Activated T-helper 1 cell treated with Interleukin-2 at 50 U/mL for 16 hours (primary cell): ENCODE data around the gene STAM.
"Not testable (repeated sequence)": the region's sequence is repeated elsewhere in the genome, so short reads cannot be mapped to it uniquely, and the experiment has no call there.

Experiments
- DNase-seq: peaks from one replicate; pipeline ENCODE4 v3.0.0-alpha.2; 2020; ENCODE audit warnings: low read depth

The STAM gene

DNA sequence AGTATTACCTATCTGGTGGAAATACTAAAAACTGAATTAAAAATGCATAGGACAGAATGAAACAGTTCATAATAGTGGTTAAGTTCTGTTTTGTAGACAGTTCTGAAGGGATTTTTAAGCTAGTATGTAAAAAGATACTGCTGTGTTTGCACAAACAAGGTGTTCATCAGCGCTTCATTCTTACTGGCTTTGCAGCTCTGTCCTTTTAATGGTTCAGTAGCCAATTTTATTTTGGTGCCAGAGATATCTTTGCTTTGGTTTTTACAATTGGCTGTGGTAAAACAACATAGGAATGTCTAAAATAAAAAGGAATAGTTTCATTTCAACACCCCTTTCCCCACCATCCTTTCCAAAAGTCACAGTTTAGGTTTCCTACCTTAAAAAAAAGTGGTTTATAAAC is 33.0 kb downstream of the STAM start:
- DNase-seq, result no peak

DNA sequence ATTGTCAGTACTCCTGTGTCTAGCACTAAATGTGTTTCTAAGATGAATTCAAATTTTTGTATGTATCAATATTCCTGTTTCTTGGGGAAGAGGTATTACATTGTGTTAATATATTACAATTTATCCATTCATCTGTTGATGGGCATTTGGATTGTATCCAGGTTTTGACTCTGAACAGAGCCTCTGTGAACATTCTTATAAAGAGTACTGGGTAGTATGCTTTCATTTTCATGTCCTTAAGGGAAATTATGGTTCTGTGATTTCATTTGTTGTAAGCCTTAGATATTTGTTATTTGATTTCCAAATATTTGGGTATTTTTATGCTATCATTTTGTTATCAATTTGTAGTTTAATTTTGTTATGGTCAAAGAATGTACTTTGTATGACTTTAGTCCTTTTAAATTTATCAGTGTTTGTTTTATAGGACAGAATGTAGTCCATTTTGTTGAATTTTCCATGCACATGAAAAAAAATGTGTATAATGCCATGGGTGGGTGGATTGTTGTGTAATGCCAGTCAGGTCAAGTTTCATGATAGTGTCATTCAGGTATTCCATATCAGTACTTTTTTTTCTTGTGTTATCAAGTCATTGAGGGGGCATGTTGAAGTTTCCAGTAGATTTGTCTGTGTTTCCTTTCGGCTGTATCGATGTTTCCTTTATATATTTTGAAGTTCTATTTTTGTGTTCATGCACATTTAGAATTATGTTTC is 38.4 kb downstream of the STAM start:
- DNase-seq, result no peak

DNA sequence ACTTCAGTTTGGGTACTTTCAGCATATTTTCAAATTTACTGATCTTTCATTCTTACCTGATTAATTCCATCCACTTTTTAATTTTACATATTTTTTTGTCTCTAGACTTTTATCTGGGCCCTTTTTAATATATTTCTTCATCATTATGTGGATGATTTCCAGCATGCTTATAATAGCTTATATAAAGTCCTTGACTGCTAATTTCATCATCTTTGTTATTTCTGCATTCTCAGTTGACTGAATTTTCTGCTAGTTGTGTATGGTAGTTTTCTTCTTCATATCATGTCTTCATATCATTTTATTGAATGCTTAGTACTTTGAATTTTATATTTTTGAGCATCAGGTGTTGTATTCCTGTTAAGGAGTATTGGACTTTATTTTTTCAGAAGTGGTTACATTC is 39.6 kb downstream of the STAM start:
- no peak for DNase-seq

DNA sequence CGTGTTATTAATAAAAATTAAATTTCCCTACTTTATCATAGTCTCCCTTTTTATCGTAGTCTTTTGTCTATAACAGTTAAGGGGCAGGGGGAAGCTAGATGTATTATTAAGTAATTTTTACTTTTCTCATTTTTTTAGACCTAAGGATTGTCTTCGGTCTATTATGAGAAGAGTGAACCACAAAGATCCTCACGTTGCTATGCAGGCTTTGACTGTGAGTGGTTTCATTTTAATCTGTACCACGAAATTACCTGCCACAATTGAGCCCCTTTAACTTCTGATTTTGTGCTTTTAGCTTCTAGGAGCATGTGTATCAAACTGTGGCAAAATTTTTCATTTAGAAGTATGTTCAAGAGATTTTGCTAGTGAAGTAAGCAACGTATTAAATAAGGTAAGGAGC is 40.6 kb downstream of the STAM start:
- no peak for DNase-seq

DNA sequence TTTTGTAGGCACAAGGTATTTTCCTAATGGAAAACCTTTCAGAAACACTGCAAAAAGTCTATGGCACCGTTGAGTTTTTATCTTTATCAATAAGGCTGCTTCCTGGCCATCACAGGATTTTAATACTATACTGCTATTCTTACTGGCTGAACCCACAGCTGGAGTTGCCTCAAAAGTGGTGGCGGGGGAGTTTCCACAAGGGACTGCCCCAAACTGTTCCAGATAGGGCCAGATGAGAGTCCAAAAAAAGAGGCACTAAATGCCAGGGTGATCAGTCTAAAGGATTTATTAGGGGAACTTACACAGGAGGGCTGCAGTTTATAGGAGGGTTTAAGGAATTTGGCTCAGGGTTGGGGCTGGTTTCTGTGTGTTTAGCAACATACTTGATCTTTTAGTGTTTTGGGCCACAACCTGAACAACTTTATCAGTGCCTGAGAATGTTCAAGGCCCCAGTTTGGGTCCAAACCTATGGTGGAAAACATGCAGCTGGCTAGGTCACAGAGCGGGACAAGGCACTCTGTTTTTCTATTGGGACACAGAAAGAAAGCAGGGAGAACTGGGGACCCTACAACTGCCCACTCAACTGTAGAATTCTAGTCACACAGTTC is 41.4 kb downstream of the STAM start:
- DNase-seq, result no peak

DNA sequence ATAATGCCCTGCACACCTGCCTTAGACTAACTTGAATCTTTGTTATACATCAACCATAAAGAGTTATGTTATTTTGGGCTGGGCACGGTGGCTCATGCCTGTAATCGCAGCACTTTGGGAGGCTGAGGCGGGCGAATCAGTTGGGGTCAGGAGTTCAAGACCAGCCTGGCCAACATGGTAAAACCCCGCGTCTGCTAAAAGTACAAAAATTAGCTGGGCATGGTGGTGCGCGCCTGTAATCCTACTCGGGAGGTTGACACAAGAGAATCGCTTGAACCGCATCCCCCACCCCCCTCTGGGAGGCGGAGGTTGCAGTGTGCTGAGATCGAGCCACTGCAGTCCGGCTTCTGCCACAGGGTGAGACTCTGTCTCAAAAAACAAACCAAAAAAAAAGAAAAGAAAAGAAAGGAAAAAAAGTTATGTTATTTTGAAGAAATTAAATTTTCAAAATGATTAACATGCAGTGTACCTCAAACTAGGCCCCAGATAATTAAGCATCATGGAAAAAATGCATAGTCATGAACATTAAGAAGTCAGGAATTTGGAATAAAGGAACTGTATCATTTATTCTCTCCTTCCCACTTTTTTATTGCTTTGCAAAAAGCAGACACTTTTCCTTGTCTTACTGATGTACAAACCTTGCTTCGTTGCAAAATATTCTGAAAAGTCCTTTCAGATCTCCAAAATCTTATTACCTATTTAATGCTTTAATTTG is 43.3 kb downstream of the STAM start:
- DNase-seq, result no peak

DNA sequence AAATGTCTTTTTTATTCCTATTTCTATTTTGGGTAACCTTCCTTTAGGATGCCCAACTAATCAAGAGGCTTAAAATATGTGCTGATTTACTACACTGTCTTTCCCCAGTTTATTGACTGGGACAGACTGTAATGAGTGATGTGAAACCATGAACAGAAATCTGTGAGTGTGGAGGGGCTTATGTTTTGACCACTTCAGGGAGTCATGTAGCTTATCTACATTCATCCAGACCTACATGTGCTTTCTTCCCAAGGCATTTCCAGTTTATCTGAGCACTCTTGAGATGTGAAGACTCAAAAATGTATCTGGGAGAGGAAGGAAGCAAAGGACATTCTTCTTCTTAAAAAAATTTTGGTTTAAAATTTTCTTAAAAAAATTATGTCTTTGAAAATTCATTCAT is 45.2 kb downstream of the STAM start:
- DNase-seq, result no peak

DNA sequence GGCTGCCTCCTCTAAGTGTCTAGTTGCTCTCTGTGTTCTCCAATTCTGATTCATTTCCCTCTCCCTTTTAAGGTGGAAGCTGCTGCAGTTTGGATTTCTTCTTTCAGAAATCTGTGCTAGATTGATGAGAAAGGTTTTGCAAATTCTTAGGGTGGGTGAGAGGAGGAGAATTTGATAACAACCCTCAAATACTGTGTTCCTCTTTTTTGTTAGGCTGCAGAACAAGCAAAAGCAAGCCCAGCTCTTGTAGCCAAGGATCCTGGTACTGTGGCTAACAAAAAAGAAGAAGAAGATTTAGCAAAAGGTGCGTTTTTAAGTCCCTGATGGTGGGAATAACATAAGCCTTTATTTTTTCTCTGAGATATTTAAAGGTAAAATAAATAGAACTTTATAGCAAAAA is 49.1 kb downstream of the STAM start:
- no peak for DNase-seq

DNA sequence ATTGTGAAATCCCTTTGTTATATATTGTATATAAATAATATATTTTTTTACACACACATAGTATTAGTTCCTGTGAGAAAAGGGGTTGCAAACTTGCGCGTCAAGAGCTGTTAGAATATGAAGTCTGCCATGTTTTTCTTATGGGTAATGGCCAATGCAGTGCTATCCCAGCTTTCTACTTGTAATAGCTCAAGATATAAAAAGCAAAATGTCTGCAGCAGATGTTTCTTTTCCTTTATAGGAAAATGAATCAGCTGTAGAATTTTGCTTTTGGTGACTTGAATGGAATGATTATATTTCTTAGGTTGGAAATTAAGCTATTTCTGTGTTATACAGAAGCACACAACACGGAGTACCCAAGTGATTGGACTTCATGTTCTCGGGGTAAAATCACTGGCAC is 54.7 kb downstream of the STAM start:
- DNase-seq, result no peak

DNA sequence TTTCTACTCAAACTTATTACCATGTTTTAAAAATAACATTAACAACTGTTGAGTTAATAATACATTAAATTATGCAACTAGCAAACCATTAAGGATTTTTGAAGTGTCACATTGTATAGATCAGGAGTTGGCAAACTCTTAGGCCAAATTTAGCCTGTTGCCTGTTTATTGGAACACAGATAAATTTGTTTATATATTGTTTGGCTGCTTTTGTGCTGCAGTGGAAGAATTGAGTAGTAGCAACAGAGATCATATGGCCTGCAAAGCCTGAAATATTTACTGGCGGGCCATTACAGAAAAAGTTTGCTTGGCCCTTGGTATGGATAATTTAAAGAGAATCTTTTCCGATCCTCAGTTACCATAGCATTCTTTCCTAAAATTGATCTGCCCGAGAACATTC is 57.4 kb downstream of the STAM start:
- DNase-seq, result no peak

DNA sequence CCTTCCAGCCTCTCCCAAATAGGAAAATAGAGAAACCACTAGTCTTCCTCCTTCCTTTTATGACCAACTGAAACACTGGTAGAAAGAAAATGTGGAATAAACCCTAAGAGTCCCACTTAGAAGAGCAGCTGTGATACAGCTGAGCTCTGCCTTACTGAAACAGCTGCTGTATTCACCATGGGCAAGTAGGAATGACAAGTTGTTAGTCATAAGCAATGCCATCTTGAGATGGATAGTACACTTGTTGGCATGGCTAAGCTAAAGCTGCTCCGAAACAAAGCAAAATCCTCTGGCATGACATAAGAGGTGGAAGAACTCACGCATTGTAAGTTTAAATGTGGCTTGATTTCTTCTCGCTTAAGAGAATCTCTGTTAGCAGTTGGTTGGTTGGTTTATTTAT is 59.8 kb downstream of the STAM start:
- DNase-seq, result no peak

DNA sequence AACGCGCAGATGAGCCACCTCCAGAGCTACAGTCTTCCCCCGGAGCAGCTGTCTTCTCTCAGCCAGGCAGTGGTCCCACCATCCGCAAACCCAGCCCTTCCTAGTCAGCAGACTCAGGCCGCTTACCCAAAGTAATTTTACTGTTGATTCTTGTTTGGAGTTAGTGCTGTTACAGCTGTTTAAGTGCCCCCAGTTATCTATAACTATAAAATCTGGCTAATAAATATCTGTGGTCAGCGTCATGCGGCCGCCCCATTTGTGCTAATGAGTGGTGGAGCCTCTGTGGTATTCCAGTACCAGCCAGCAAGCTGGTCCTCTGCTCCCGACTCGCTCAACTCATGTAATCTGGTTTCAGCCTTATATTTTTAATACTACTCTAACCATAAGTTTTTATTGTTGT is 64.9 kb downstream of the STAM start:
- DNase-seq, result no peak

DNA sequence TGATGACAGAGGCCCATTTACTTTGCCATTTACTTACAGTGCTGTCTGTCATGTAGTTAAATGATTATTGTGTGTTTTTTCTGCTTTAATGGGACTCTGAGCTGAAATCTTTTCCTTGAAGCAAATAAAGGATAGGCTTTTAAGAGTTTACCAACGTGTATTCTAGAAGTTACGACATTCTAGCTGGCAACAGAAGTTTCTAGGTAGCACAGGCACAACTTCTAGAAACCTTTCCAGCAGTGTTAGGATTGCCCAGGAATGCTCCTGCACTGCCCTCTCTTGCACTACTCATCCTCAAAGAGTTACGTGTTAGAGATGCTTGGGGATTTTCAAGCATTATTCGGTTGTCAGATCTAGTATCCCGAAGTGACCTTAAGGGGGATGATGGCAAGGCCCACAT is 65.5 kb downstream of the STAM start:
- no peak for DNase-seq

DNA sequence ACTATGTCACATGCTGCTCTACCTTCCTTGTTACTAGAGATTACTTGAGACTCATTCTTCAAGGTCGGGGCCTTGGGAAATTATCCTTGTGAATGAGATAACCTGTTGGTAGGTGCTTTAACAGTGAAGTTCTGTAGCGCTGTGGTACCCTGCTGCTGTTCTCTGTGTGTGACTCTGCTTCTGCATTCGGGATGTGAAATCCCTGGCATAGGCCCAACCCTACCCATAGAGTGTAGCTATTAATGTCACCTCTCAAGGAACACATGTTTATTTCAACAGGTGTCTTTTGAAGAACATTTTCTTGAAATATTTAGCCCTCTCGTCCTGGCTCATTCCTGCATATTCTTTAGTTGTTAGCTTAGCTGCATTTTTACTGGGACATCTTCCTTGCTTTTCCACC is 66.2 kb downstream of the STAM start:
- DNase-seq, result no peak

DNA sequence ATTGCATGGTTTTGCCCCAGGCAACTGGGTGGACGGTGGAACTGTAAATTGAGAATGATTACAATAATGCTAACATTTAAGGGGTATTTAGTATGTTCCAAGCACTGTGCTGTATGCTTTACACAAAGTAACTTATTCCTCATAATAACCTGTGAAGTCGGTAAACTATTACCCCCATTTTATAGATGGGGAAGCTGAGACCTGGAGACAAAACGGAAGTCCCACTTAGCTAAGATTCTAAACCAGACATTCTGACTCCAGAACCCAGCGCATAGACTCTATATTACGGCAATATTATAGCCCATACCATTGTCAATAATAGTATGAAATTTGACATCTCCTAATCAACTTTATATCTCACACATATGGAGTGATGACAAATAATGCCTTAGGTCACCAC is 68.1 kb downstream of the STAM start:
- no peak for DNase-seq

DNA sequence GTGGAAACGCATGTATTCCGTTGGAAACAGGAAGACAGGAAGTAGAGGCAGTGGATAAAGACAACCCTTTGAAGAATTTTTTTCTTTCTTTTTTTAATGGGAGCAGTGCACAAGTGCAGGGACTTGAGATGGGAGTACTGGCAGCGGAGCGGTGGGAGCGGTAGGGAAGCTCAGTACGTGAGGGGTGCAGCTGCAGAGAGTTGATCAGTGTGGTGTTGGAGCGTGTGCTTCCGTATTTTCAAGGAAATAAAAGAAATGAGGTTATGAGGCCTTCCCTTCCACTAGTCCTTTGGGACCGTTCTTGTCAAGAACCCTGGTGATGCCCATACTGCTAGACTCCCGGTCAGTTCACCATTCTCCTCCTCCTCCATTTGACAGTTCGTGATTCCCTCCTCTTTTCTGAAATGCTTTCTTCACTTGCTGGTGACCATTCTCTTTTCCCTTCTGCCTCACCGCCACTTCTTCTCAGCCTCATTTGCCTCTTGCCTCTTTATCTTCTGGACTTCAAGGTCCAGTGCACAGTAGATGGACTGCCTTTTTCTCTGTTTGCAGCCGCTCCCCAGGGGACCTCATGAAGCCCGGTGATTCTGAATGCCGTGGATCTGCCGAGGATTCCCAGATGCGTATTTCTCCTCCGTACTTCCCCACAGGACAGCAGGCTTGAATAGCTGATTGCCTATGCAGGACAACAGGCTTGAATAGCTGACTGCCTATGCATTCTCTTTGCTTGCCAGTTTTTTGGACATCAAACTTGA is 68.9 kb downstream of the STAM start:
- DNase-seq, result no peak

DNA sequence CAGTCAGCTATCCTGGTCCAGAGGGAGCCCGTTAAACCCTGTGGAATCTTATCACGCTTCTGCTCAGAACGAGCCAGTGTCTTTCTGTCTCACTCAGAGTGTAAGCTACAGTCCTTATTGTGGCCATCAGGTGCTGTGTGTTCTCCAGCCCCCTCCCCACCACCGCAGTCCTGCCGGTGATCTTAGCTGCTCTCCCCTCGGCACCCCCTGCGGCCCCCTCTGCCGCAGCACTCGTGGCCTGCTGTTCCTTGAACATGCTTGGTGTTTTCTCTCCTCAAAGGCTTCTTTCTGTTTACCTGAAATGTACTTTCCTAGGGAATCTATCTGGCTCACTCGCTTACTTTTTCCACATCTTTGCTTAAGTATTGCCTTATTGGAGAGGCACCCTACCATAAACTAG is 69.8 kb downstream of the STAM start:
- no peak for DNase-seq

DNA sequence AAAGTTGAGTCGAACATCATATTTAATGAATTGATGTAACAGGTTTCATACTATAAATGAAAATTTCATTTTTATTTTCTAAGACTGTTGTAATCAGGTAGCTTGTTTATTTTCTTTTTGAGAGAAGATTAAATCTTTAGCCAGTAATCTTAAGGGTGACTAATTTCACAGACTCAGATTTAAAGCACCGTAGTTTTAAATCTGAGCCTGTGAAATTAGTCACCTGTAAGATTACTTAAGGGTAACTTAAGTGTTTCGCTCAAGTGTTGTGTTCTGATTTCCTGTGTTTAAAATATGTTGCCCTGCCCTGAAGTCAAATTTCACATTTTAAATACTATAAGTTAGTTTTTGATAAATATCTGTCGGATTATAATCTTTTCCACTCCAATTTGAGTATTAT is 72.2 kb downstream of the STAM start:
- DNase-seq, result no peak

DNA sequence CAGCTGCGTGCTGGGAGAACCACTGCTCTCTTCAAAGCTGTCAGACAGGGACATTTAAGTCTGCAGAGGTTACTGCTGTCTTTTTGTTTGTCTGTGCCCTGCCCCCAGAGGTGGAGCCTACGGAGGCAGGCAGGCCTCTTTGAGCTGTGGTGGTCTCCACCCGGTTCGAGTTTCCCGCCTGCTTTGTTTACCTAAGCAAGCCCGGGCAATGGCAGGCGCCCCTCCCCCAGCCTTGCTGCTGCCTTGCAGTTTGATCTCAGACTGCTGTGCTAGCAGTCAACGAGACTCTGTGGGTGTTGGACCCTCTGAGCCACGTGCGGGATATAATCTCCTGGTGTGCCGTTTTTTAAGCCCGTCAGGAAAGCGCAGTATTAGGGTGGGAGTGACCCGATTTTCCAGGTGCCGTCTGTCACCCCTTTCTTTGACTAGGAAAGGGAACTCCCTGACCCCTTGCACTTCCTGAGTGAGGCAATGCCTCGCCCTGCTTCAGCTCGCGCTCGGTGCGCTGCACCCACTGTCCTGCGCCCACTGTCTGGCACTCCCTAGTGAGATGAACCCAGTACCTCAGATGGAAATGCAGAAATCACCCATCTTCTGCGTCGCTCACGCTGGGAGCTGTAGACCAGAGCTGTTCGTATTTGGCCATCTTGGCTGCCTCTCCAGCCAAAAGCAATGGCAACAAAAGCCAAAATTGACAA is 78.5 kb downstream of the STAM start:
- DNase-seq, result not testable (repeated sequence)

DNA sequence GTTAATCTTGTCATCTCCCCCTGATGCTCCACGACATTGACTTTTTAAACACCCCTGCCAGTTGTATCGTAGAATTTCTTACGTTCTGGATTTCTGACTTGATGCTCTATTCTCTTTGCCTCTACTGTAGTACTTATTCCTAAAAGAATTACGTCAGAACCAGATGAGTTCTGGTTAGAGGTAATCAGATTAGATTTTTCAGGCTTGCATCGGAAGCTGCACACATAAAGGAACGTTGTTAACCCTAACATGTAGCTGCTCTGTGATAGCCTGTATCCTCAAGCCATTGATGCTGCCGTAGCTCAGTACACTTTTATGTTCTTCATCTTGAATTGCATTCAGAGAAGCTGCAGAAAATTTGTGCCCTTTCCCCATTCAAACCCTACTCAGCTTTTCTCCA is 81.8 kb downstream of the STAM start:
- DNase-seq, result no peak

DNA sequence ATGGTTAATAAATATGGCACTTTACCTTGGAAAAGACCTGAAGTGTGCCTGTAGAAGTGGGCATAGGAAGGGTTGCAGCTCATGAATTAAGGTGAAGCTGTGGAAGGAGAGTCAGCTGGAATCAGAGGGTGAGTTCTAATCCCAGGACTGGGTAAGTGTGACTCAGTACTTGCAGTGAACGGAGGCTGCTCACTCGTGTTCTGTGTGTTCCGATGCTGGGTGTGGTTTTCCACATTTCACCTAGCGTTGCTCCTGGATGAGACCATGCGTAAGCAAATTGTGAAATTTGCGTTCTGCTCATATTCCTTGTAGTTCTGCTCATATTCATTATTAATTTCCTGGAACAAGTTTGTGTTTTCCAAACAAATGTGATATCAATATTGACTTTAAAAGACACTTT is 85.7 kb downstream of the STAM start:
- DNase-seq, result no peak

DNA sequence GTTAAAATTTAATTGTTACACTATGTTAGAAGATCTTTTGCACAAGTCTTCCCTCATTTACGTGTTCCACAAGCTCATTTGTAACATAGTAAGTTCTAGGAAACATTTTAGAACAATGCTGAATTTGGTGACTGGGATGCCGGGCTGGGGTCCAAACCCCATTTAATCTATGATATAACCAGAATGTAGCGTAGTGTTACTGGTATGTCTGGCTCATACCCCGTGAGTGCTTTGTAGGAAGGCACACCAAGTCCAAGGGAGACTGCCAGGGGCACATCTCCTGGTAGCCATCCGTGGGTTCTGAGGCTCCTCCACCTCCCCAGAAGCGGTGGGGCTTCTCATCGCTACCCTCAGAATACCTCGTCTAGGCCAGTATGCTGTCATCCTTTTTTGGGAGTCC is 86.7 kb downstream of the STAM start:
- no peak for DNase-seq
